ENCODE measurements around the gene RABGEF1.

DNA sequence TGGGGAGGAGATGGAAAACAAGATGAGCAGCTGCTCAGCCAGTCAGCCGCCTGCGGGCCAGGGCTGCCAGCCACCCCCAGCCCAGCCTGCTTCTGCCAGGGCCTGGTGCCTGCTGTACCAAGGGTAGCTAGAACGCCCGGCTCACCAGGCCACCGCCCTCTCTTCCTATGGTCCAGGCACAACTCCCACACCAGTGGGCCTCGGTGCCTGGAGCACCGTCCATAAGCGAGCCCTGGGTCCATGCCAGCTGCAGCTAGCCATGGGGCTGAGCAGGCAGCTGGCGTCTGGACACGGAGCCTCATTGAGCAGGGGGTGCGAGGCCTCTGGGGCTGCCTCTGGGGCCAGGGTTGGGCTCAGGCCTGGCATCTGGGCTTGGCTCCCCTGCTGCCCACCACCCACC is 8.5 kb upstream of the RABGEF1 start:
- TF ChIP-seq, protein P1, sequence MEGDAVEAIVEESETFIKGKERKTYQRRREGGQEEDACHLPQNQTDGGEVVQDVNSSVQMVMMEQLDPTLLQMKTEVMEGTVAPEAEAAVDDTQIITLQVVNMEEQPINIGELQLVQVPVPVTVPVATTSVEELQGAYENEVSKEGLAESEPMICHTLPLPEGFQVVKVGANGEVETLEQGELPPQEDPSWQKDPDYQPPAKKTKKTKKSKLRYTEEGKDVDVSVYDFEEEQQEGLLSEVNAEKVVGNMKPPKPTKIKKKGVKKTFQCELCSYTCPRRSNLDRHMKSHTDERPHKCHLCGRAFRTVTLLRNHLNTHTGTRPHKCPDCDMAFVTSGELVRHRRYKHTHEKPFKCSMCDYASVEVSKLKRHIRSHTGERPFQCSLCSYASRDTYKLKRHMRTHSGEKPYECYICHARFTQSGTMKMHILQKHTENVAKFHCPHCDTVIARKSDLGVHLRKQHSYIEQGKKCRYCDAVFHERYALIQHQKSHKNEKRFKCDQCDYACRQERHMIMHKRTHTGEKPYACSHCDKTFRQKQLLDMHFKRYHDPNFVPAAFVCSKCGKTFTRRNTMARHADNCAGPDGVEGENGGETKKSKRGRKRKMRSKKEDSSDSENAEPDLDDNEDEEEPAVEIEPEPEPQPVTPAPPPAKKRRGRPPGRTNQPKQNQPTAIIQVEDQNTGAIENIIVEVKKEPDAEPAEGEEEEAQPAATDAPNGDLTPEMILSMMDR (IDR thresholded peaks at IDR 0.05) = no peak
- TF ChIP-seq POLR2A (IDR thresholded peaks at IDR 0.05) = no peak
